ENCODE results near the gene AMPD1.
A peak's percentile ranks its signal among the peaks of the same experiment; 100 is the strongest.

AMPD1 gene

GRCh38 chr1:114695430-114696058 lies at the start of gene AMPD1:
Gene AMPD1, minus strand, starts transcription at chr1:114695546. Its CDS starts 75 bp downstream, at chr1:114695471.
- no peak for DNase-seq

GRCh38 chr1:114741963-114742746 lies 46.8 kb upstream of the AMPD1 start:
- DNase-seq = no peak

- DNase-seq = no peak
Measured at GRCh38 chr1:114740331-114740730, 45.0 kb upstream of the AMPD1 start.

- DNase-seq = no peak
Measured at GRCh38 chr1:114737314-114737849, 42.0 kb upstream of the AMPD1 start.

- no peak for DNase-seq
Measured at GRCh38 chr1:114735479-114735878, 40.1 kb upstream of the AMPD1 start.

GRCh38 chr1:114729782-114730181 lies 34.4 kb upstream of the AMPD1 start:
- DNase-seq = no peak

GRCh38 chr1:114728553-114728952 lies 33.2 kb upstream of the AMPD1 start:
- no peak for DNase-seq

- DNase-seq = no peak
Measured at GRCh38 chr1:114725230-114725629, 29.9 kb upstream of the AMPD1 start.

GRCh38 chr1:114723915-114724314 lies 28.6 kb upstream of the AMPD1 start:
- no peak for DNase-seq

- no peak for DNase-seq
Measured at GRCh38 chr1:114723457-114723856, 28.1 kb upstream of the AMPD1 start.

GRCh38 chr1:114720492-114720891 lies 25.1 kb upstream of the AMPD1 start:
- no peak for DNase-seq

GRCh38 chr1:114719424-114719787 lies 24.1 kb upstream of the AMPD1 start:
- DNase-seq = no peak

- peak; percentile 12 for DNase-seq
Measured at GRCh38 chr1:114718661-114719423, 23.5 kb upstream of the AMPD1 start.

- DNase-seq = peak; percentile 88
Measured at GRCh38 chr1:114716304-114717170, 21.2 kb upstream of the AMPD1 start, which contains the start of gene NRAS. Gene NRAS, minus strand, starts transcription at chr1:114716771. Its CDS starts 611 bp downstream, at chr1:114716160.

GRCh38 chr1:114715952-114716303 lies 20.6 kb upstream of the AMPD1 start:
- no peak for DNase-seq

GRCh38 chr1:114712977-114713376 lies 17.6 kb upstream of the AMPD1 start:
- DNase-seq = no peak

- no peak for DNase-seq
Measured at GRCh38 chr1:114710360-114710759, 15.0 kb upstream of the AMPD1 start.

- DNase-seq = no peak
Measured at GRCh38 chr1:114707604-114708003, 12.3 kb upstream of the AMPD1 start.

- DNase-seq = no peak
Measured at GRCh38 chr1:114703242-114703641, 7.9 kb upstream of the AMPD1 start.

- no peak for DNase-seq
Measured at GRCh38 chr1:114702737-114703136, 7.4 kb upstream of the AMPD1 start.

- DNase-seq = no peak
Measured at GRCh38 chr1:114701931-114702330, 6.6 kb upstream of the AMPD1 start.

- no peak for DNase-seq
Measured at GRCh38 chr1:114700036-114700600, 4.8 kb upstream of the AMPD1 start.

Data from MV-4-11 (cell line).